Lung (tissue), 12 donors: ENCODE results near the gene GUCY1A2. TPM values are rescaled to one million over a fixed set of nuclear protein-coding genes. Genes with fewer than 3 reads are reported as not detected.

Experiments
- ATAC-seq: fragments of 200-7000 bp; cut with Tn5 transposase; one replicate; pipeline ENCODE4 v1.9.1; 2020; ENCODE audit warnings: moderate number of reproducible peaks; ENCODE audit not compliant: insufficient read depth, low FRiP score
- DNase-seq, 3 donors: peaks; one replicate each; pipeline ENCODE4 v3.0.0-alpha.2; 2013 to 2017
- H3K27ac ChIP-seq, 2 donors: one replicate each; pipeline ENCODE4 v1.5.1; 2013; ENCODE audit warnings: mild to moderate bottlenecking in 2 of 2, moderate library complexity in 2 of 2, control low read depth in 1 of 2, inconsistent platforms in 1 of 2, low read depth in 1 of 2, low read length in 1 of 2
- H3K27me3 ChIP-seq, 3 donors: one replicate each; pipeline ENCODE4 v1.5.1; 2013; ENCODE audit warnings: low read length in 2 of 3; ENCODE audit not compliant: control insufficient read depth in 3 of 3, insufficient read depth in 3 of 3
- H3K36me3 ChIP-seq, 4 donors: one replicate each; pipeline ENCODE4 v1.5.1; 2013; ENCODE audit warnings: low read length in 4 of 4, mild to moderate bottlenecking in 1 of 4, moderate library complexity in 1 of 4; ENCODE audit not compliant: control insufficient read depth in 4 of 4, insufficient read depth in 4 of 4
- H3K4me1 ChIP-seq, 5 donors: one replicate each; pipeline ENCODE4 v1.5.1; 2013; ENCODE audit warnings: low read length in 5 of 5, mild to moderate bottlenecking in 2 of 5, moderate library complexity in 1 of 5; ENCODE audit not compliant: control insufficient read depth in 5 of 5, insufficient read depth in 5 of 5
- H3K4me3 ChIP-seq: one replicate; pipeline ENCODE4 v1.5.1; 2013; ENCODE audit warnings: mild to moderate bottlenecking, control low read depth, moderate library complexity
- H3K9ac ChIP-seq, 2 donors: one replicate each; pipeline ENCODE4 v1.5.1; 2013; ENCODE audit warnings: low read length in 2 of 2, control low read depth in 1 of 2; ENCODE audit not compliant: insufficient read depth in 1 of 2
- H3K9me3 ChIP-seq, 4 donors: one replicate each; pipeline ENCODE4 v1.5.1; 2013; ENCODE audit warnings: low read length in 3 of 4, mild to moderate bottlenecking in 1 of 4, moderate library complexity in 1 of 4; ENCODE audit not compliant: control insufficient read depth in 4 of 4, insufficient read depth in 3 of 4
- WGBS, 2 donors: extraction: QIAGEN DNeasy Blood & Tissue Kit; methylation state at CpG; one replicate each; pipeline ENCODE4 v1.1.7; 2013; 5-methylcytosine and 5-hydroxymethylcytosine counted together
- polyA plus RNA-seq, 2 donors: library from polyadenylated mRNA; stranded (reverse); fragments of 200-250 nt; gene quantifications; one replicate each; pipeline ENCODE4 v1.2.1, GENCODE V29; 2013
- total RNA-seq, 2 donors: library from RNA; depleted of rRNA in 1 of 2; stranded (reverse); fragments of >200 nt in 1 of 2; gene quantifications; one replicate each; pipeline ENCODE4 v1.2.1, GENCODE V29; 2014 to 2021
- TF ChIP-seq, protein P1 (sequence below): IDR thresholded peaks from 2 replicates; pipeline ENCODE4 v1.5.1; 2012; ENCODE audit warnings: mild to moderate bottlenecking; ENCODE audit errors: control extremely low read depth, extremely low read depth
- donor health status: control.
- donor health status: control.
- donor health status: Bipolar disorder and iron deficiency.
- donor health status: healthy.
- donor health status: DM: yes; HTN: yes; CAD: no.

GUCY1A2 gene
- total and polyA plus RNA-seq, 4 donors = 1.3 to 55.2 (median 5.7) TPM

DNA sequence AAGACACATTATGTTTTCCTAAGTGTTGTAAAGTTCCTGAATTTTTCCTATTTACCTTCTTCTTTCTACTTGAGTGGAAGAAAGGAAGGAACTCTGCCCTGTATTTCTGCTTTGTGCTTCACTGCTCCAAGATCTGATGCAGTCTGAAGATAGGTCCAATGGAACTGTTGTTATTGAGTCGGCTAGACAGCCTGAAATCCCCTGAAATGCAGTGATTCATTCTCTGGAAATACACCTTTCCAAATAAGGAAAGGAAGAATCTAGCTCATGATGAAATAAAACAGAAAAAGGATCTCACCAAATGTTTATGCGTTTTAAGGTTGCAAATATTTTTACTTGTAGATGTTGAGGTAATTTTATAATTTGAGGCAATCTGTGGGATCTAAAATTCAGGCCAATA, 322.8 kb downstream of the GUCY1A2 start:
- Histone ChIP-seq H3K9me3 (no peaks in the 10 kb centered on the region), H3K27me3 (no peaks in the 10 kb centered on the region), H3K36me3 (peaks cover 0 to 3% (median 1%) of the 10 kb centered on the region in 4 donors), H3K4me3 (no peak overlapping the region), H3K27ac (no peak overlapping the region), H3K9ac (no peak overlapping the region), H3K4me1 (no peaks in the 10 kb centered on the region)
- 83% methylated on average over 2 of the region's 2 CpGs for whole genome bisulfite sequencing, 2 donors
- DNase-seq (no peak), ATAC-seq (no peak)
- TF ChIP-seq, protein P1, sequence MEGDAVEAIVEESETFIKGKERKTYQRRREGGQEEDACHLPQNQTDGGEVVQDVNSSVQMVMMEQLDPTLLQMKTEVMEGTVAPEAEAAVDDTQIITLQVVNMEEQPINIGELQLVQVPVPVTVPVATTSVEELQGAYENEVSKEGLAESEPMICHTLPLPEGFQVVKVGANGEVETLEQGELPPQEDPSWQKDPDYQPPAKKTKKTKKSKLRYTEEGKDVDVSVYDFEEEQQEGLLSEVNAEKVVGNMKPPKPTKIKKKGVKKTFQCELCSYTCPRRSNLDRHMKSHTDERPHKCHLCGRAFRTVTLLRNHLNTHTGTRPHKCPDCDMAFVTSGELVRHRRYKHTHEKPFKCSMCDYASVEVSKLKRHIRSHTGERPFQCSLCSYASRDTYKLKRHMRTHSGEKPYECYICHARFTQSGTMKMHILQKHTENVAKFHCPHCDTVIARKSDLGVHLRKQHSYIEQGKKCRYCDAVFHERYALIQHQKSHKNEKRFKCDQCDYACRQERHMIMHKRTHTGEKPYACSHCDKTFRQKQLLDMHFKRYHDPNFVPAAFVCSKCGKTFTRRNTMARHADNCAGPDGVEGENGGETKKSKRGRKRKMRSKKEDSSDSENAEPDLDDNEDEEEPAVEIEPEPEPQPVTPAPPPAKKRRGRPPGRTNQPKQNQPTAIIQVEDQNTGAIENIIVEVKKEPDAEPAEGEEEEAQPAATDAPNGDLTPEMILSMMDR = no peak

DNA sequence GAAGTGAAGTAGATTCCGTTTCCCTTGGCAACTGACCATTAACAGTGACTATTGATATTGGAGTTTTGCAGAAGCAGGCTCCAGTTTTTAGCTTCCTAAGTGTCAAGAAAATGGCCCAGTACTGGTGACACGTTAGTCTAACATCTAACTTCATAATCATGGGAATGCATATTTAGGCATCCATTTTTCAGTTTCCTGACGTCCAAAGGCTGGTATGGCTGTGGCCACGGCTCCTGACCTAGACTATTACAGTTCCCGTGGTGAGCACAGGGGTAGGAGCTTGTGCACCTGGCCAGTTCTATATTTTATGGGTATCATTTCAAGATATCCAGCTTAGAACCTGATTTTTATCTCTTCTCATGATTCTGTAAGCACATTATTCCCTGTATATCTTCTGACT, 323.8 kb downstream of the GUCY1A2 start:
- no peak for ATAC-seq

DNA sequence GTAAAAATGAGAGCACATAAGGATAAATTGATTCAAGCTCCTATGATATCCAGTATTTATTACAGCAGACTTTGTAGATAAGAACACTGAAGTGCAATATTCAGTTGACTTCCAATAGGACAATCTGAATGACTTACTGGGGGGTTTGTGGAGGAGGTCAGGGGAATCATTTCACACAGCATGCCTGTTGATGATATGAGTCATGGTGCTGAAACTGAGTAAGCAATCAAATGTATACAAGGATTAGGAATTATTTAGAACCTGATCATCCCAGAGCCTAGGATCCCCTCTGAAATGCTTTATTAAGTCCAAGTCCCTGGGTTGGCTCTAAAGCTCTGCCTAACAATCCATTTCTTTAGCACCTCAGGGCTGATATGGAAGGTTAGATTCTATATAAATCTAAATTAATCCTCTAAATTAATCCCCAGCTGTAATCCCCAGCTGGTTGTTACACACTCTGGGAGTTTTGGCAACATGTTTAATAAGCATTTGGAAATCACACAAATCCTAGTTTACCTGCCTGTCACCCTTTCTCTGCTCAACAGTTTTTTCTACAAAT, 326.4 kb downstream of the GUCY1A2 start:
- peaks cover 0 to 3% (median 1%) of the 10 kb centered on the region in 4 donors for H3K36me3 ChIP-seq
- TF ChIP-seq, protein P1 = no peak
- ATAC-seq = no peak
- H3K27ac ChIP-seq = no peak overlapping the region
- no peak for DNase-seq
- no peaks in the 10 kb centered on the region for H3K27me3 ChIP-seq
- H3K4me3 ChIP-seq = no peak overlapping the region
- H3K9me3 ChIP-seq = no peaks in the 10 kb centered on the region
- H3K9ac ChIP-seq = no peak overlapping the region
- no peaks in the 10 kb centered on the region for H3K4me1 ChIP-seq

More for the DNA sequence above, 323.8 kb downstream of the GUCY1A2 start:
- Histone ChIP-seq H3K27me3 (no peaks in the 10 kb centered on the region), H3K4me1 (no peaks in the 10 kb centered on the region), H3K27ac (no peak overlapping the region), H3K4me3 (no peak overlapping the region), H3K9ac (no peak overlapping the region), H3K9me3 (no peaks in the 10 kb centered on the region), H3K36me3 (peaks cover 0 to 3% (median 1%) of the 10 kb centered on the region in 4 donors)
- 82 to 85% methylated on average over 5 of the region's 5 CpGs for WGBS, 2 donors
- no peak for DNase-seq
- TF ChIP-seq, protein P1 = no peak

DNA sequence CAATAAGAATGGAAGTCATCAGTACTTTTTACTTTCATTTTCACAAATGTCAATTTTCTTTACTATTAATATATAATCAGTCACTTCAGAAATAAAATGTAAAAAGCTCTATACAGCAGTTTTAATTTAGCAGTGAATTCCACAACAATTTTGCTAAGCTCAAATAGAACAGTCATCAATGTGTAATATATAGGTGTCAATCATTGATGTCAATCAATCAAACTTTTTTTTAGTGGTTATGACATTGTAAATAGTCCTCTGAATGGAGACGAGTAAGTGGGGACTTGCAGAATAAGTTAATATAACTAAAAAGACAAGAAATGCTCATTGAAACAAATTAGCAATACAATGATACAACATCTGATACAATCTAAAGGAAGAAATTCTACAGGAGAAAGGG, 327.4 kb downstream of the GUCY1A2 start:
- H3K27ac ChIP-seq = no peak overlapping the region
- H3K9me3 ChIP-seq = no peaks in the 10 kb centered on the region
- ATAC-seq (no peak), DNase-seq (no peak)
- no peaks in the 10 kb centered on the region for H3K27me3 ChIP-seq
- no peak overlapping the region for H3K4me3 ChIP-seq
- no peak overlapping the region for H3K9ac ChIP-seq
- H3K4me1 ChIP-seq = no peaks in the 10 kb centered on the region
- TF ChIP-seq, protein P1 = no peak
- WGBS, 2 donors = 76 to 84% methylated on average over 1 of the region's 1 CpG
- peaks cover 0 to 3% (median 1%) of the 10 kb centered on the region in 4 donors for H3K36me3 ChIP-seq
